Fibroblast of lung (primary cell): ENCODE measurements around the gene C10orf62.

Experiments
- CTCF ChIP-seq, 2 donors: IDR thresholded peaks in 1 of 2; conservative IDR thresholded peaks in 1 of 2; 1 replicate in 1 of 2; 2 replicates in 1 of 2; pipeline ENCODE4 v1.5.1; 2011 to 2012; ENCODE audit warnings: low read length in 2 of 2, control low read depth in 1 of 2, inconsistent platforms in 1 of 2, low read depth in 1 of 2, mild to moderate bottlenecking in 1 of 2
- EZH2 ChIP-seq: IDR thresholded peaks from 2 replicates; pipeline ENCODE4 v1.5.1; 2012; ENCODE audit warnings: low read length, control low read depth, mild to moderate bottlenecking; ENCODE audit errors: missing control alignments

GRCh38 chr10:97590748-97591495, 1.4 kb downstream of the C10orf62 start:
- TF ChIP-seq EZH2 (no peak), CTCF (conservative IDR thresholded peaks at IDR 0.05 in 1 of 2, IDR thresholded peaks at IDR 0.05 in 1 of 2; ENCODE audit: low read depth in 1 of 2, low read length in 2 of 2) (no peak)
